IPS DF 6.9 (cell line): ENCODE data around the gene SCAMP1.

Source experiments
- DNase-seq: peaks from one replicate; pipeline ENCODE4 v3.0.0-alpha.2; 2013; ENCODE audit warnings: low read depth, low spot score
- H3K27ac ChIP-seq: one replicate; pipeline ENCODE4 v1.5.1; 2013; ENCODE audit warnings: low read length, control low read depth
- H3K27me3 ChIP-seq: 2 replicates; pipeline ENCODE4 v1.6.1; 2013; ENCODE audit warnings: mild to moderate bottlenecking, low read length; ENCODE audit not compliant: control insufficient read depth, insufficient read depth
- H3K36me3 ChIP-seq: 2 replicates; pipeline ENCODE4 v1.6.1; 2013; ENCODE audit warnings: low read length; ENCODE audit not compliant: control insufficient read depth, insufficient read depth
- H3K4me1 ChIP-seq: 2 replicates; pipeline ENCODE4 v1.6.1; 2013; ENCODE audit warnings: low read length; ENCODE audit not compliant: control insufficient read depth, insufficient read depth
- H3K4me3 ChIP-seq: 2 replicates; pipeline ENCODE4 v1.5.1; 2013; ENCODE audit warnings: mild to moderate bottlenecking, low read length
- H3K9me3 ChIP-seq: 2 replicates; pipeline ENCODE4 v1.6.1; 2013; ENCODE audit warnings: low read length, inconsistent platforms; ENCODE audit not compliant: control insufficient read depth, insufficient read depth
- WGBS: extraction: QIAGEN DNeasy Blood & Tissue Kit; methylation state at CpG from one replicate; pipeline ENCODE4 v1.1.7; 2013; ENCODE audit warnings: mixed read lengths, missing lambda C conversion rate; ENCODE audit not compliant: insufficient read length, insufficient coverage; 5-methylcytosine and 5-hydroxymethylcytosine counted together

The SCAMP1 gene

DNA sequence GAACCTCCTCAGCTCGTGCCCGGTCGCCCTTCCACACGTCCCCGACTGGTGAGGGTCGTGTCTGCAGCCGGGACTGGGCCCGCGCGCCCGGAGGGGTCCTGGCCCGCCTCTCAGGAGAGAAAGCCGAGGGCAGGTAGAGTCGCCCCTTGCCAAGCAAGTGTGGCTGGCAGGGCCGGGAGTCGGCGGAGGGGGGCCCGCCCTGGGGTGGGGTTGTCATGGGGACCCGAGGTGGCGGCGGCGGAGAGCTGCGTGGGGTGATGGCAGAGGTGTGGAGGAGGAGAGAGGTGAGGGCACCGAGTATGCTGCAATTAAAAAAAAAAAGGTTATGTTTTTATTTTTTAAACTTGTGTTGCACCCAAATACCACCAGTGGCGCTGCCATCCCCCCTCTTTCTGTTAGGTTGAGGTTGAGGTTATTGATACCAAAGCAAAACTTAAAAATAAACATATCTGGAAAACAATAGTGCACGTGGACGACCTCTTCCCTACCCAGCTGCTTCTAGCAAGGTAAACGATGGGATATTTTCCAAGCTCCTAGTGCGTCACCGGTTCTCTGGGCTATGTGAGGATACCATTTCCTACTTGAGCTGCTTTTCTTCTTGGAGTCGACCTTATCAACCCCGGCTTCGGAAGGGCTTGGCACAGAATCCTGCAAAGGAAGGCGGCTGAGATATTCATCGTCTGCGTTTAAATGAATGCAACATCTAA is 660 bp downstream of the SCAMP1 start:
- Histone ChIP-seq H3K9me3 (no peaks in the 10 kb centered on the region), H3K4me1 (no peaks in the 10 kb centered on the region), H3K4me3 (peak overlapping the region; percentile 69), H3K36me3 (no peaks in the 10 kb centered on the region), H3K27me3 (no peaks in the 10 kb centered on the region), H3K27ac (no peak overlapping the region)
- WGBS: no CpG with 5 or more reads among the region's 36 CpGs
- no peak for DNase-seq

DNA sequence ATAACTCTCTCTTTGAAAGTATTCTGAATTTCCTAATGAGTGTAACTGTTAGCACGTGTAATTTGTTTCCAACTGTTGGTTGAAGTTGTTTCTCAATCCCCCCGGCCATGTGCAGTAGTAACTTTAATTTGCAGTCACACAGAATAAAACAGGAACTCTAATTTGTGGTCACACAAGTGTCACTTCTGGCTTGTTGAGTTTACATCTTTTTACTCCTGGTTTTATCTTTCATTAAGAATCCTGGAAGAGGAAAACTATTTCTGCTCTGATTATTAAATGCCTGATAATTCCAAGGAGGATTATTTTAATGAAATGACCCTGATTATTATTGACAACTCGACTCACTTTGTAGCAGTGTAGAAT is 1.2 kb downstream of the SCAMP1 start:
- DNase-seq: no peak
- Histone ChIP-seq H3K4me3 (no peak overlapping the region; the same call in 1 of the 2 replicates), H3K27me3 (no peaks in the 10 kb centered on the region), H3K9me3 (no peaks in the 10 kb centered on the region), H3K27ac (no peak overlapping the region), H3K4me1 (no peaks in the 10 kb centered on the region), H3K36me3 (no peaks in the 10 kb centered on the region)
- WGBS: no CpG with 5 or more reads among the region's 3 CpGs

DNA sequence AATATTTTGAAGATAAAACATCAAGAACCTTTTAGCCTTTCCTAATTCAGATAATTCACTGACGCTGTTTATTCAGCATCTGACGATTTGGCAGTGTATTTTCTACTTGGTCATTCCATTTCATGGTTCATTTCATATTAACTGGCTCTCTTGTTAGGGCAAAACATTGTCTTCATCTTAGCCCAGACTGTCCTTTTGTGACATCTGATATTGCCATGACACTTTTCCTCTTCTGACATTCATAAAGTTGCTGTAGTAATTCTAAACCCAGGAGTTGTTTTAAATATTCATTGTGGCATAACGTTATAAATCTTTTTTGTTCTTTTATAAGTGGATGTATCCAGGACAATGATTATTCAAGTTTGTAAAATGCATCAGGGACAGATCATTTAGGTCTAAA is 1.8 kb downstream of the SCAMP1 start:
- H3K27me3 ChIP-seq: no peaks in the 10 kb centered on the region
- no peak overlapping the region for H3K4me3 ChIP-seq
- no peaks in the 10 kb centered on the region for H3K4me1 ChIP-seq
- no peaks in the 10 kb centered on the region for H3K9me3 ChIP-seq
- DNase-seq: no peak
- H3K27ac ChIP-seq: no peak overlapping the region
- no peaks in the 10 kb centered on the region for H3K36me3 ChIP-seq
- no CpG with 5 or more reads among the region's 3 CpGs for whole genome bisulfite sequencing

DNA sequence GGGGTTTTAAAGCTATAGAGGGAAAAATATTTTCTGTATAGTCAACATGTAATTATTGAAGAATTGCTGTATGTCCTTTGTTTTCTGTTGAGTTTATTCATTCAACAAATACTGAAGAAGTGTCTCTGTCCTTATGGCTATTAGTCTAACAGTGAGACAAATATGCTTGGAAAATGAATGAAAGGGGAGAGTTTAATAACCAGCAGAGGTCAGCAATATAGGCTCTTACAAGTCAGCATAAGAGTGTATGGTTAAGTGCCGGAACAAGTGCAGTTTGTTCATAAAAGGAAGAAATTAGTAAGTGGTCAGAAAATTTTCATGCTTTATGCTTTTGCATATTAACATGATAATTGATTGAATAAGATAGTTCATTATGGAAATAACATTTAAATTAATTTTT is 3.6 kb downstream of the SCAMP1 start:
- no peak for DNase-seq
- Histone ChIP-seq H3K27me3 (no peaks in the 10 kb centered on the region), H3K9me3 (no peaks in the 10 kb centered on the region), H3K4me1 (no peaks in the 10 kb centered on the region), H3K27ac (no peak overlapping the region), H3K4me3 (no peak overlapping the region), H3K36me3 (no peaks in the 10 kb centered on the region)
- WGBS: no CpG with 5 or more reads among the region's 1 CpG

DNA sequence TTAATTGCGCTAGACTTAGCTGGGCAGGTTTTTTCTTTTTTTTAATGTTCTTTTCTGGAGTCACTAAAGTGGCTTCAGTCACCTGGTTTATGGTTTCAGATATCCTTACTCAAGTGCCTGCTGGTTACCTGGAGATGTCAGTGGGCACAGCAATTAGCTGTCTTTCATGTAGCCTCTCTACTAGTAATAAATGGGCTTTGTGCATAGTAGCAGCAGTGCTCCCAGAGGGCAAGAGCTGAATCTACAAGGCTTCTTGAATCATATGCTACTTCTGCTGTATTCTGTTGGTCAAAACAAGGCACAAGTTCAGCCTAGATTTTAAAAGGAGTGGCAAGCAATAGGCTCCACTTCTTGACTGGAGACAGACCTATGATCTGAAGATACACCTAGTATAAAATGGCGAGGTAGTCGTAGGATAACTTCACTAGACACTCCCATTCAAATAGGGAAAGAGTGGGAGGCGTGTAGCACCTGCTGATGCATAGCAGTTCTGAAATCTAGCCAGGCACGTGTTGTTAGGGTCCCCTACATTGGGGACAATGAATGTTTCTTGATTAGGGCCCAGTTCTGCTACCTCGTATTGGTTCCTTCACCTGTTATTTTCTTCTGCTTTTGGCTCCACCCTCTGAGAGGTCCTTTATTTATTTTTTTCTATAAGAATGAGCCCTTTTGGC is 7.0 kb downstream of the SCAMP1 start:
- H3K4me1 ChIP-seq: no peaks in the 10 kb centered on the region
- no peaks in the 10 kb centered on the region for H3K9me3 ChIP-seq
- H3K27ac ChIP-seq: no peak overlapping the region
- DNase-seq: no peak
- H3K36me3 ChIP-seq: no peaks in the 10 kb centered on the region
- H3K4me3 ChIP-seq: no peak overlapping the region
- WGBS: no CpG with 5 or more reads among the region's 6 CpGs
- H3K27me3 ChIP-seq: no peaks in the 10 kb centered on the region

DNA sequence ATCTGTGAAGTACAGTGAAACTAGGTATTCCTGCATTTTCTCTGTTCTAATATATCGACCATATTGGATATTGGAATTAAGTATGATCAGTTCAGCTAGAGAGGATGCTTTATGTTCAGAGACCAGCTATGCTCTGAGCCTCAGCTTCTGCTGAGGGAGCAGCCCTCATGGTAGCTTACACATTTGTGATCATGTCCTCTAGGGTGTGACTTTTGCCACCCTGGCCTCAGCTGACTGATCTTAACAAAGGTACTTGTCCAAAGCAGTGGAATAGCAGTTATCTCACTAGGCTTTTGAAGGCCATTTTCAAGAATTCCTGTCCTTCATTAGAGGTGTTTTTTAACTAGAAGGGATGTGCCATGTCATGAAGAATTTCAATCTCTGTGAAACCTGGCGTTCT is 9.3 kb downstream of the SCAMP1 start:
- no CpG with 5 or more reads among the region's 2 CpGs for WGBS
- DNase-seq: no peak
- H3K4me1 ChIP-seq: no peaks in the 10 kb centered on the region
- H3K9me3 ChIP-seq: no peaks in the 10 kb centered on the region
- no peaks in the 10 kb centered on the region for H3K27me3 ChIP-seq
- H3K36me3 ChIP-seq: no peaks in the 10 kb centered on the region
- H3K27ac ChIP-seq: no peak overlapping the region
- H3K4me3 ChIP-seq: no peak overlapping the region

DNA sequence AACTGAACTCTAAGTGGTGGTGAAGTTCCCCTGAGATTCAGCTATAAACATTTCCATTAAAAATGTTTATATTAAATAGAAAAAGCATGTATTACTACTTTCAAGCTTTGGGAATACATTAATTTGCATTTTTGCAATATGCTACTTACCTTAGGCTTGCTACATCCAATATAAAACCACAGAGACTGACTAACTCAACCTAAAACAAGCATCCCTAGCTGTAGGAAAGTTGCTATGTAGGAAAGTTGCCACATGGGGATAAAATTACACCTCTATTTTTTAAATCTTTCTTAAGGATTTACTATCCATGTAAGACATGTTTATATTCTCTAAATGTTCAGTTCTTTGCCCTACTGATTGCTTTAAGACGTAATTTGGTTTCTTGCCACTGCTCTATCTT is 12.8 kb downstream of the SCAMP1 start:
- WGBS: no CpG with 5 or more reads among the region's 1 CpG
- Histone ChIP-seq H3K36me3 (no peaks in the 10 kb centered on the region), H3K27me3 (no peaks in the 10 kb centered on the region), H3K27ac (no peak overlapping the region), H3K4me1 (no peaks in the 10 kb centered on the region), H3K4me3 (no peak overlapping the region), H3K9me3 (no peaks in the 10 kb centered on the region)
- DNase-seq: no peak

DNA sequence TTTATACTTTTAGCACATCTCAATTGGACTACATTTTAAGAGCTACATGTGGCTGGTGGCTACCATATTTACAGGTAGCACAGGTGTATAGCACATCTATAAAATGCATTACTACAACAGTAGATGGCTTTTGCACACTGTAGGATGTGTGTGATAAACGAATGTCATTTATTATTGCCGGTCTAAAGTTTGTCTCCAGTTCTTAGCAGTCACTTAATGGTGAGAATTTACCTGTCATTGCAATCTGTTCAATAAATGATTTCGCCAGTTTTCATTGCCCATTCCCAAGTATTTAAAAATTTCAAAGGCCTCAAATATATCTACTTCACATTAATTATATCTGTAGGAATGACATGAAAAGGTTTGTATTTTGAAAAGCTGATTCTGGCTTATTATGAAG is 15.9 kb downstream of the SCAMP1 start:
- H3K27me3 ChIP-seq: no peaks in the 10 kb centered on the region
- WGBS: 100% methylated on average over 1 of the region's 3 CpGs
- DNase-seq: no peak
- H3K27ac ChIP-seq: no peak overlapping the region
- H3K4me1 ChIP-seq: no peaks in the 10 kb centered on the region
- H3K36me3 ChIP-seq: no peaks in the 10 kb centered on the region
- H3K4me3 ChIP-seq: no peak overlapping the region
- H3K9me3 ChIP-seq: no peaks in the 10 kb centered on the region

DNA sequence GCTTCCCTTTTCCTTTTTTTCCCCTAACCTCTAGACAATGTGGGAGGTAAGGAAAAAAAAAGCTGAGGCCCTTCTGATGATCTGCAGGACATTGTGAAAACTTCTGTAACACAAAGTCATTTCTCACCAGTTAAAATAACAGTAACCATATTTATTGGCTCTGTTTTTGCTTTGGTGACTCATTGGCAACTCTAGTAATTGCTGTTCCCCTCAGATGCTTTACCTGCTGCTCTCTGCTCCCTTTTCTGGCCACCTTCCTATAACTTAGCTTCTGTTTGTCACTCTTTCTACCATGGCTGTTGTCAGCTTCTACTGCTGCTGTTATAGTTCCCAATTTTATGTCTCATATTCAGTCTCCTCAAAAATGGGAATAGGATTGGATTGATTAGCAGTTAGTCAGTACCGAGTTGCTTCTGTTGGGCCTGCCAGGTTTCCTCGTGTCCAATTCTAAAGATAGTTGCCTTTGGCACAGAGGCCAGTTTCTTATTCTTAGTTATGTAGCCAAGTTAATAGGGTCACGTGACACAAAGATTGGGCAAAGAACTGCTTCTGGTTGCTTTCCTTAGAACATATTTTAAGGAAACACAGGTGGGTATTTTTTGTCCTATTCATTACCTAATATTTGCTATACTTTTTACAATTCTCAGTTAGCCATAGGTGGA is 16.8 kb downstream of the SCAMP1 start:
- Histone ChIP-seq H3K27me3 (no peaks in the 10 kb centered on the region), H3K27ac (no peak overlapping the region), H3K9me3 (no peaks in the 10 kb centered on the region), H3K36me3 (no peaks in the 10 kb centered on the region), H3K4me1 (no peaks in the 10 kb centered on the region), H3K4me3 (no peak overlapping the region)
- DNase-seq: no peak
- no CpG with 5 or more reads among the region's 3 CpGs for WGBS

DNA sequence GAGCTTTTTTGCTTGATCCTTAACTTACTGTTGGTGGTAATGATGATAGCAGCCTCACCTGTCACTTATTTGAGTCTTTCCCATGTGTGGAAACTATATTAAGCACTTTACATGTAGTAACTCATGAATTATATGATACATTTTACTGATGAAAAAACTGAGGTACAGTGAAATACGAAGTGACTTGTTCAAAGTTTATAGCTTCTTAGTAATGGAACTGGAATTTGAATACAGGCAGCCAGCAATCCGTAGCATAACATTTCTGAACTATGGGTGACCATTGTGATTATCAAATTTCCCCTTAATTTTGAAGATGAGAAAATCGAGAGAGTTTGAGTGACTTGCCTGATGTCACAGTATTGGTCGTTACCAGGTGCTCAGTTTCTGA is 17.3 kb downstream of the SCAMP1 start:
- no peak for DNase-seq
- WGBS: no CpG with 5 or more reads among the region's 4 CpGs
- no peak overlapping the region for H3K4me3 ChIP-seq

More for the DNA sequence above, 17.3 kb downstream of the SCAMP1 start:
- H3K27ac ChIP-seq: no peak overlapping the region
- no peaks in the 10 kb centered on the region for H3K4me1 ChIP-seq
- H3K36me3 ChIP-seq: no peaks in the 10 kb centered on the region
- H3K27me3 ChIP-seq: no peaks in the 10 kb centered on the region
- H3K9me3 ChIP-seq: no peaks in the 10 kb centered on the region
